NCI-H1436 treated with DMSO at 0.1 percent for 48 hours (cell line): Measurements from ENCODE around the gene TTLL5.

Experiments
- DNase-seq: peaks from one replicate; lab custom pipeline; 2025; lab: John Stamatoyannopoulos, UW

TTLL5 gene

GRCh38 chr14:75702616-75703261 lies 41.7 kb downstream of the TTLL5 start:
- no peak for DNase-seq

- no peak for DNase-seq
These were observed 42.4 kb downstream of the TTLL5 start for GRCh38 chr14:75703467-75703866.

GRCh38 chr14:75705014-75705413 lies 44.0 kb downstream of the TTLL5 start:
- no peak for DNase-seq

DNA sequence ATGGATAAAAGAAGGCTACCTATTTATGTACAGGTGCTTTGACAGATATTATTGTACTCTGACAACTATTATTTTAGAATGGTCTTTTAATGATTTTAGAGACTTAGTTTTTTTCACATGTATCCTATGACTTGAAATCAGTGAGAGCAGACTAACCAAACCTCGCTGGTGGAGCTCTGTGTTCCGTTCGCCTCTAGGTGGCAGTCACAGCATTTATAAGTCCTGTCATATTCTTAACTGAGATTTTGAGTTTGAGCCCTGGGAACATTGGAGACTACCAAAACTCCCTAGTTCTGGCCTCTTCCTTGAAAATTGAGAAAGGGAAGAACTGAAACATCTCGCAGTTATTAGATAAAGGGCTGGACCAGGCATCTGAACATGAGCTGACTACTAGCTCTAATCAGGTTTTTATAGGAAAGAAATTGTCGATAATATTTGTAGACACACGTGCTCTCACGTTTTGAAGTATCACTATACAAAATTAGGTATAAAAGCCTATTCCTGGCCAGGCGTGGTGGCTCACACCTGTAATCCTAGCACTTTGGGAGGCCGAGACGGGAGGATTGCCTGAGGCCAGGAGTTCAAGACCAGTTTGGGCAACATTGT lies 48.3 kb downstream of the TTLL5 start:
- DNase-seq = peak; percentile 5

GRCh38 chr14:75711105-75711795 lies 50.2 kb downstream of the TTLL5 start:
- DNase-seq = no peak

- DNase-seq = no peak
These were observed 50.8 kb downstream of the TTLL5 start for GRCh38 chr14:75711796-75712211.

DNA sequence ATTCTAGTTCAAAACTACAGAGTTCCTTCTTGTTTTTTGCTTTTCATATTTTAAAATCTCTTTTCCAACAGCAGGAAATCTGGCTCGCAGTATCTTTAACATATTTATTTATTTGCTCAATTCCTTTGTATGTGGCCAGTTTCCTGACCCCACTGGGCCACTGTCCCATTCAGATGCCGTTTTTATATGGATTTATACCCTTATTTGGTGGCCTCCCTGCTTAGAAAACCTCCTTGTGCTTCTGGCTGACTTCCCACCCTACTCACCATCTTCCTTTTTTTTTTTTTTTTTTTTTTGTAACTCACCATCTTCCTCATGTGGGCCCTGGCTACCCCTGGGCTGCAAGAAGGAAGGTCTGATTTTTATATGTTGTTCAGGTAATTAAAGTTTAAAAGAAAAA lies 53.9 kb downstream of the TTLL5 start:
- DNase-seq = no peak

DNA sequence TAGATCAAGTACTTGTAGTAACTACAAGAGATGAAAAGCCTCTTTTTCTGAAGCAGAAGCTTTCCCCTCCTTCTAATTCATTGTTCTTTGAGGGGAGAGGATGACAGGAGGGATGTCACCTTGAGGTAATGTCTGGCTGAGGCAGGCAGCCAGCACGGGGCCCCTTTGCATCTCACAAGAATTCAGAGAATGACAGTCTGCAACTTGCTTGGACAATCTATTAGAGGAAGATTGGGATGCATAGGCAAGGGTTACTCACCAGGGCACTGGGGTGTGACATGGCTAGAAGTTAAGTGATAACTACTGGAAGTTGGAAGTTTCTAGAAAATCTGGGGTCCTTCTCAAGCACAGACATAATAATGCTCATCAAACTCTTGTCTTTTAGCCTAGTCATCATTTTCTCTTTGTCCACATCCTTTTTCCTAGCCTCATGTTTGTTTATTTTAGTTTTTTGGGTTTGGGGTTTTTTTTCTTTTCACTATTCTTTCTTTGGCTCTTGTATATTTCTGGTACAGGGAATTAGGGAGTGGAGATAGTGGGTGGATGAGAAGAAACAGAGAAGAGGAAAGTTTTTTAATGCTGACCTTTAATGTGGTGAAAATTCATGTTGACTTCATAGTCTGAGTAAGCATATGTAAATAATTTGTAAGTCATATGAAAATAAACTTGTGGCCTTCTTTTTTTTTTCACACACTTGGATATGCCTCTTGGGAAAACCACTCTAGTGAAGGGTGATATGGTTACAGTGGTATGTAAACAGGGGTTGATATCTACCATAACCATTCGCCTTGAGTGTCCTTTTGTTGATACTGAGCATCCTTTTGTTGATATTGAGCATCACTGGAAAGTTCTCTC lies 55.1 kb downstream of the TTLL5 start:
- DNase-seq = no peak

GRCh38 chr14:75717729-75718128 lies 56.7 kb downstream of the TTLL5 start:
- DNase-seq = no peak

DNA sequence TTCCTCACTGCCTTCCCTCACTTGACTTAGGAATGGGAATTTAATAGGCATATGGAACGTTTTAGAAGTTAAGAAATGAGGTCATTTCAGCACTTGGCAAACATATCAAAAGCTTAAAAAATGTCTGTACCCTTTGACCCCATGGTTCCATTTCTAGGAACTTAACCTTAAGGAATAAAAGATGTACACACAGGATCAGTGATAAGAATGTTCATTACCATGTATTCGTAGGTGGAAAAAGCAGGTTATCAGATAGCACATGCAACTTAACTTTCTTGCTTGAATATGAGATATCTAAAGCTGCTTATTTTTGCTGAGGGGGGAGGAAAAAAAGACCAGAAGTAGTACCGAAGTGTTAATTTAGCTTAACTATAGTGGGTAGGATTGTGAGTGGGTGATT lies 57.2 kb downstream of the TTLL5 start:
- no peak for DNase-seq

DNA sequence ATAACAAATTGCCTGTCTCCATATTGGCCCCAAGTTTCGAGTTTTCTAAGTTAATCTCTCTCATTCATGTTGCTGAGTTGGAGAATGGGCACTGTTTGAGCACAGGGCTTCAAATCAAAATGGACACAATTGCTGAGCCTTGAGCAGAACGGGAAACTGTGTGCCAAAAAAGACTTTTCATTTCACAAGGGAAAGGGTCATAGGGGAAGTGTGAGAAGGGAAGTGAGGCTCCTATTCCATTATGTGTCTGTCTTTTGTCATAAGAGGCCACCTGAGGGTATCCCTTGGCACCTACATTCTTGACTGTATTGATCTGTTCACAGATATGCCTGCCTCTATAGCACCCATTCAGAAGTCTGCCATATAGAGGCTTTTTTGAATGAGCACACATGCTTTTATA lies 59.1 kb downstream of the TTLL5 start:
- DNase-seq = no peak

- no peak for DNase-seq
These were observed 59.9 kb downstream of the TTLL5 start for GRCh38 chr14:75720842-75721498.

DNA sequence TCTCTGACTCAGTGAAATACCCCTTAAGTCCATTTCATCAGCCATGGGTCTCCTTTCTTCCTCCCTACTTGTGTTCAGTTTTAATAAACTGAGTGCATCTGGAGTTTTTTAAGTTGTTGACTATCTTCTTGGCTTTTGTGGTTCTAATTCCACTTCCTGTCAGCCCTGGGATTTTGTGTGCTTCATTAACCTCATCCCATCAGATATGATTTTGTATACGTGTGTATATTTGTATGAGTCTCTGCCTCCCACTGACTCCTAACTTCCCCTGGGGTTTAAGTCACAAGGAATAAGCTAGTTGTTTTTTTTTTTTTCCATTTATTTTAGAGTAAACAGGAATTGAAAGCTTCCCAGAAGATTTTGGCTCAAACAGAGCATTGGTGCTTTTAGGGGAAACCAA lies 62.7 kb downstream of the TTLL5 start:
- DNase-seq = no peak

DNA sequence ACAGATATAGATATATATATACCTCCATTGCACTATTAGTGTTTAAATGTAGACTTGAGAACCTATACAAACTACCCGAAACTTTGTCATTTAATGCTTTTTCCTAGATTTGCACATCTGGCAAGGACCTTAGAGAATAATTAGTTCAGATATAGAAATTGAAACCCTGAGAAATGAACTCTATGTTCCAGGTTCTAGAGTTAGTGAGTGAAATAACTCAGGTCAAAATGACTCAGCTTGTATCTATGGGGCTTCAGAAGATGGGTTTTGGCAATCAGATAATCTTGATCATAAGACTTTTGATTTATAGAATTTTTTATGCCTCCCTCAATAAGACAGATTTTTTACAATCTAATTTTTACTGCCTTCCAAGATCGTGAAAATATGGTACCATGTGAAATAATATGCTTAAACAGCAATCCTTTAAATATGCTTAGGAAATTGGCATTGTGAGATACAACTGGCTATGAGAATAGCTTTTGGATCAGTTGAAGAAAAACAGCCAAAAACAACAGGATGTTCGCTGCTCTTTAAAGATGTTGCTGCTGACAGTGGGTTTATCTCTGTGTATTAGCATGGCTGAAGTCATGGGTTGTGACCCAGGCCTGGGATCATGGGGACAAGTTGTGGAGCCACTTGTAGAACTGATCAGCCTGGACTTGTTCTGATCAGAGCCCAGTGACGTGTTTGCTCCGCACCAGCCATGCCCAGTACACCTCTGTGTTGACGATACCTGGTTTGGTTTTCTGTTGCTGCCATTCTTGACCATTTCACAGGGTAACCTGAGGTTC lies 63.6 kb downstream of the TTLL5 start:
- no peak for DNase-seq

DNA sequence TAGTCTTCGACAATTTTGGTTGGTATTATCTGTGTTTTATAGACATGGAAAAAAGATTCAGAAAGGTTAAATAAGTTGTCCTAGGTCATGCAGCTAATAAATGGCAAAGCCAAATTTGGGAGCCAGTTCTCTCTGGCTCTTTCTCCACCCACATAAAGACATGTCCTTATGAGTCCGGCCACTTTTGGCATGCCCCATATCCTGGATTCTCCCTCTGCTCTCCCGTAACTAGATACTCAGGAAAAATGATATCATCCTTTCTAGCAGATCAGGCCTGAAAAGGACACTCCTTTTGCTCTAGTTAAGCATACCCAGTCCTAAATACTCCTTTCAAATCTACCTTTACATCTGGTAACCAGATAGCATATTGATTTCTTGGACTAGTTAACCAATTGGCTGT lies 64.4 kb downstream of the TTLL5 start:
- no peak for DNase-seq

DNA sequence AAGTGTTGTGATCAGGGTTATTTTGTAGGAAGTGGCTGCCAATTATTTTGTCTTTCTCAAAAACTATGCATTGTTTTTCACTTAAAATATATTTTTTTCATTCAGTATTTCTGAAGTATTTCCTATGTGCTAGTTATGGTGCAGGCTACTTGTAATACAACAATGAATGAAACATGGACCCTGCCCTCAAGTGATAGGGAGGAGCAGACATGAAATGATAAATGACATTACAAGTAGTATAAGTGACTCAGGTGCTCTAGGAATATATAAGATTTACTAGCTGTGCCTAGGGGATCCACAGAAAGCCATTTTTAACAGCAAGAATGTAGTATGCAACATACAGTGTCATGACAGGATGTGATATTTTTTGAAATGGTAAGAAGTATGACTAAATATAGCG lies 65.3 kb downstream of the TTLL5 start:
- DNase-seq = no peak

GRCh38 chr14:75727124-75727523 lies 66.1 kb downstream of the TTLL5 start:
- DNase-seq = no peak

- DNase-seq = no peak
These were observed 71.8 kb downstream of the TTLL5 start for GRCh38 chr14:75732888-75733287.

DNA sequence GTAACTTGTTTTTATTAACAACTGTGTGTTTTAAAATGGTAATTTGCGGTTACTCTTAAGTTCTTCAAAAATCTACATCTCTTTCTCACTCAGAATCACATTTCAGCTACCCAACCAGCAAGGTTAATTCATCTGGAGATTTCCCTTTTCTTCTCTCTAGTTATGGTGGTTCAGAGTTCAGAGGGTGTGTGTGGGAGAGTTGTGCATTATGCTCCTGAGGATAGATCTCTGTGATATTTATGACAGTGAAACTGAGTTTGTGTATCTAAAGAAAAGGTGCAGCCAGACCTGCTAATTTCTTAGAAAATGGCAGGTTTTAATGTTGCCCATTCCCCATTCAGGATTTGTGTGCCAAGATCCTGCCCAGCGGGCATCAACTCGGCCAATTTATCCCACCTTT lies 73.8 kb downstream of the TTLL5 start:
- no peak for DNase-seq

- no peak for DNase-seq
These were observed 75.9 kb downstream of the TTLL5 start for GRCh38 chr14:75736845-75737485.

- no peak for DNase-seq
These were observed 77.1 kb downstream of the TTLL5 start for GRCh38 chr14:75738192-75738591.
